Panc1 (cell line): ENCODE measurements around the gene DHRS7.

Source experiments
- POLR2AphosphoS5 ChIP-seq: IDR thresholded peaks from 2 replicates; pipeline ENCODE4 v1.6.1; 2012; ENCODE audit warnings: mild to moderate bottlenecking, low read depth, low read length, moderate library complexity
- SIN3A ChIP-seq: IDR thresholded peaks from 2 replicates; pipeline ENCODE4 v1.6.1; 2012; ENCODE audit warnings: low read depth, mild to moderate bottlenecking, low read length, moderate library complexity, borderline replicate concordance; ENCODE audit not compliant: insufficient read depth
- TF ChIP-seq, protein P1 (sequence below): fragments of 450-650 bp; IDR thresholded peaks from 2 replicates; pipeline ENCODE4 v1.5.1; 2017; ENCODE audit warnings: mild to moderate bottlenecking

DNA sequence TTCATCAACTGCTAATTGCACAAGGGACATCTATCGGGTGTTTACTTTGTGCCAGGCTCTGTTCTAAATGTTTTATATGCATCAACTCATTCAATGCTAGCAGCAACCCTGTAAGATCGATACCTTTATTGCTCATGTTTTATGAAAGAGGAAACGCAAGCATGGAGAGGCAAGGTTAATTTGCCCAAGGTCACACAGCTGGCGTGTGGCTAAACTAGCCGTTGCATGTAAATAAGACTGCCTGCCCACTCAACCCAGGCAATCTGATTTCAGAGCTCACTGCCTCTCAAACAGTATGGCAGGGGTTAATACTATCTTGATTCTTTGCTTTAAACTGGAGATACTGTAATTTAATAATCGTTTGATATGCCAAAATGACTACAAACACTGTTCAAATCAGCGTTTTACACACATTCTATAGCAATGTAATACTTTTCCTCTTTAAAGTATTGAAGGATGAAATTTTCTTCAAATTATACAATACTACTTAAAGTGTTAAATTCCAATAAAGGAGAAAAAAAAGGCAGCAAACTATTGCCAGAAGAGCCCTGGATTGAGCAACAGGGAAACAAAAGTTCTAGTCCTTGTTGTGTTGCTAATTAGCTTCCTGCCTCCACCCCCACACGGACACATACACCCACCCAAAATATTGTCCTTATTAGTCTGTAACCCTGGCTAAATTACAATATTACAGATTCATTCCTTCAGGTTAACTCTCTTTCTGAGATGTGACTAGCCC is 39.1 kb upstream of the DHRS7 start:
- TF ChIP-seq, protein P1, sequence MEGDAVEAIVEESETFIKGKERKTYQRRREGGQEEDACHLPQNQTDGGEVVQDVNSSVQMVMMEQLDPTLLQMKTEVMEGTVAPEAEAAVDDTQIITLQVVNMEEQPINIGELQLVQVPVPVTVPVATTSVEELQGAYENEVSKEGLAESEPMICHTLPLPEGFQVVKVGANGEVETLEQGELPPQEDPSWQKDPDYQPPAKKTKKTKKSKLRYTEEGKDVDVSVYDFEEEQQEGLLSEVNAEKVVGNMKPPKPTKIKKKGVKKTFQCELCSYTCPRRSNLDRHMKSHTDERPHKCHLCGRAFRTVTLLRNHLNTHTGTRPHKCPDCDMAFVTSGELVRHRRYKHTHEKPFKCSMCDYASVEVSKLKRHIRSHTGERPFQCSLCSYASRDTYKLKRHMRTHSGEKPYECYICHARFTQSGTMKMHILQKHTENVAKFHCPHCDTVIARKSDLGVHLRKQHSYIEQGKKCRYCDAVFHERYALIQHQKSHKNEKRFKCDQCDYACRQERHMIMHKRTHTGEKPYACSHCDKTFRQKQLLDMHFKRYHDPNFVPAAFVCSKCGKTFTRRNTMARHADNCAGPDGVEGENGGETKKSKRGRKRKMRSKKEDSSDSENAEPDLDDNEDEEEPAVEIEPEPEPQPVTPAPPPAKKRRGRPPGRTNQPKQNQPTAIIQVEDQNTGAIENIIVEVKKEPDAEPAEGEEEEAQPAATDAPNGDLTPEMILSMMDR, result no peak
- TF ChIP-seq POLR2AphosphoS5, result no peak
- no peak for TF ChIP-seq SIN3A
